HepG2 (cell line): ENCODE data around the gene ARHGAP26. TPM values are rescaled to one million over a fixed set of nuclear protein-coding genes. Genes with fewer than 3 reads are reported as not detected.

ENCODE experiments used
- ATAC-seq: fragments of 200-7000 bp; cut with Tn5 transposase; 3 replicates; pipeline ENCODE4 v1.9.1; 2020; ENCODE audit warnings: mild to moderate bottlenecking, moderate library complexity
- BruUV-seq: library from RNA; stranded (reverse); fragments of 400-500 nt; replicated peaks from 2 replicates; lab custom pipeline; 2021; lab: Mats Ljungman, UMichigan
- CTCF ChIA-PET: fragments of 300-600 bp; formaldehyde crosslinking; extraction: SDS; loops from one replicate; lab custom pipeline; 2021; ENCODE audit warnings: low total read pairs, inconsistent platforms, low intra/inter-chr PET ratio; lab: Yijun Ruan, JAX
- POLR2A ChIA-PET: fragments of 350-600 bp; sonication (Branson Sonifier 250); formaldehyde crosslinking; loops from one replicate; lab custom pipeline; 2020; ENCODE audit warnings: antibody characterized with exemption, inconsistent platforms; lab: Yijun Ruan, JAX
- DNase-seq: peaks from one replicate; pipeline ENCODE4 v3.0.0-alpha.2; 2015; ENCODE audit warnings: low spot score
- FAIRE-seq: peaks from 3 replicates; lab custom pipeline; 2011; peaks lifted over from hg19 to GRCh38; lab: Jason Lieb, UNC
- H2AFZ ChIP-seq: one replicate; pipeline ENCODE4 v1.6.1; 2011; ENCODE audit warnings: low read length, inconsistent platforms
- H3K27ac ChIP-seq: fragments of 300-600 bp; 3 replicates; pipeline ENCODE4 v1.8.0; 2011; ENCODE audit warnings: mixed run types, mild to moderate bottlenecking, mixed read lengths, low read length, inconsistent platforms; ENCODE audit not compliant: insufficient read depth; ENCODE audit errors: extremely low read length
- H3K27me3 ChIP-seq, 2 experiments: fragments of 200-600 bp in 1 of 2; 2 replicates in 1 of 2; 3 replicates in 1 of 2; pipeline versions ENCODE4 v1.6.0 to v1.8.0; 2011; ENCODE audit warnings: low read length in 2 of 2, mild to moderate bottlenecking in 2 of 2, moderate library complexity in 2 of 2, inconsistent platforms in 1 of 2; ENCODE audit not compliant: insufficient read depth in 2 of 2, control insufficient read depth in 1 of 2
- H3K36me3 ChIP-seq, 2 experiments: fragments of 200-600 bp in 1 of 2; replicated peaks in 1 of 2; 2 replicates in 1 of 2; 3 replicates in 1 of 2; pipeline versions ENCODE4 v1.5.1 to v1.8.0; 2011; ENCODE audit warnings: low read length in 2 of 2, inconsistent platforms in 1 of 2; ENCODE audit not compliant: insufficient read depth in 2 of 2, control insufficient read depth in 1 of 2
- H3K4me1 ChIP-seq: 2 replicates; pipeline ENCODE4 v1.5.1; 2012; ENCODE audit warnings: low read length, inconsistent platforms; ENCODE audit not compliant: insufficient read depth
- H3K4me2 ChIP-seq: 2 replicates; pipeline ENCODE4 v1.6.0; 2011; ENCODE audit warnings: low read depth, low read length, inconsistent platforms
- H3K4me3 ChIP-seq, 3 experiments: fragments of 200-600 bp in 1 of 3; sonication (generic), shearing (Covaris generic) in 1 of 3; replicated peaks in 1 of 3; 2 replicates each; pipeline ENCODE4 v1.5.1; 2011 to 2016; ENCODE audit warnings: low read length in 3 of 3, inconsistent platforms in 2 of 3, low read depth in 2 of 3, mild to moderate bottlenecking in 2 of 3, control low read depth in 1 of 3, mixed read lengths in 1 of 3; ENCODE audit not compliant: insufficient read depth in 1 of 3
- H3K79me2 ChIP-seq: one replicate; pipeline ENCODE4 v1.6.1; 2011; ENCODE audit warnings: low read length, inconsistent platforms; ENCODE audit not compliant: insufficient read depth
- H3K9ac ChIP-seq: 2 replicates; pipeline ENCODE4 v1.6.0; 2011; ENCODE audit warnings: mild to moderate bottlenecking, low read depth, low read length, inconsistent platforms; ENCODE audit not compliant: insufficient read depth
- H3K9me3 ChIP-seq: 2 replicates; pipeline ENCODE4 v1.5.1; 2012; ENCODE audit warnings: mild to moderate bottlenecking, low read length
- H4K20me1 ChIP-seq: 2 replicates; pipeline ENCODE4 v1.6.0; 2011; ENCODE audit warnings: inconsistent platforms, mild to moderate bottlenecking, low read length, moderate library complexity; ENCODE audit not compliant: insufficient read depth
- EZH2 ChIP-seq: conservative IDR thresholded peaks from 2 replicates; pipeline ENCODE4 v1.6.1; 2012; ENCODE audit warnings: mild to moderate bottlenecking, low read depth, low read length, moderate library complexity
- HBP1 ChIP-seq: IDR thresholded peaks from 2 replicates; pipeline ENCODE4 v1.6.1; 2016; ENCODE audit warnings: low read depth, control low read depth
- JUND ChIP-seq: sonication (generic); formaldehyde crosslinking; IDR thresholded peaks from 2 replicates; pipeline ENCODE4 v1.8.0; 2022; ENCODE audit warnings: mild to moderate bottlenecking, missing genetic modification reagents
- KDM1A ChIP-seq: IDR thresholded peaks from 2 replicates; pipeline ENCODE4 v1.6.1; 2016; ENCODE audit warnings: missing compliant biosample characterization
- MYPOP ChIP-seq: sonication (generic); formaldehyde crosslinking; IDR thresholded peaks from 2 replicates; pipeline ENCODE4 v1.8.1; 2023; ENCODE audit warnings: mild to moderate bottlenecking, moderate library complexity, missing genetic modification reagents
- NFIC ChIP-seq: IDR thresholded peaks from 2 replicates; pipeline ENCODE4 v1.6.1; 2012; ENCODE audit warnings: mild to moderate bottlenecking, low read length, inconsistent platforms
- PRDM10 ChIP-seq: sonication (generic); formaldehyde crosslinking; IDR thresholded peaks from 2 replicates; pipeline ENCODE4 v1.4.0; 2020; ENCODE audit warnings: low read depth, missing genetic modification reagents
- ZBTB44 ChIP-seq: sonication (generic); formaldehyde crosslinking; IDR thresholded peaks from 2 replicates; pipeline ENCODE4 v1.4.0; 2020; ENCODE audit warnings: missing genetic modification reagents
- ZBTB46 ChIP-seq: sonication (generic); formaldehyde crosslinking; IDR thresholded peaks from 2 replicates; pipeline ENCODE4 v1.4.0; 2020; ENCODE audit warnings: mild to moderate bottlenecking, missing genetic modification reagents, borderline replicate concordance
- ZMAT3 ChIP-seq: sonication (generic); formaldehyde crosslinking; conservative IDR thresholded peaks from 2 replicates; pipeline ENCODE4 v1.7.0; 2021; ENCODE audit warnings: missing genetic modification reagents
- ZNF124 ChIP-seq: sonication (generic); formaldehyde crosslinking; IDR thresholded peaks from 2 replicates; pipeline ENCODE4 v1.4.0; 2020; ENCODE audit warnings: missing genetic modification reagents
- ZNF547 ChIP-seq: sonication (generic); formaldehyde crosslinking; IDR thresholded peaks from 2 replicates; pipeline ENCODE4 v1.5.1; 2020; ENCODE audit warnings: mild to moderate bottlenecking, missing genetic modification reagents
- ZNF644 ChIP-seq: IDR thresholded peaks from 2 replicates; pipeline ENCODE4 v1.6.1; 2016; ENCODE audit warnings: low read depth
- WGBS: methylation state at CpG from one replicate; pipeline ENCODE4 v1.1.6; 2017; ENCODE audit warnings: low lambda C conversion rate; 5-methylcytosine and 5-hydroxymethylcytosine counted together
- in situ Hi-C: cut with HindIII; loops from 2 replicates; pipeline ENCODE4 v1.10.0; 2017; ENCODE audit warnings: low pct_unique_long_range_greater_than_20kb; ENCODE audit not compliant: extremely low pct_ligation_motif_present
- intact Hi-C: fragments of 100-400 bp; cut with micrococcal nuclease; formaldehyde crosslinking; loops from one replicate; pipeline ENCODE4 v1.10.0; 2022; ENCODE audit not compliant: unreplicated experiment
- polyA plus RNA-seq, 8 experiments: library from polyadenylated mRNA; depleted of rRNA in 3 of 8; stranded (reverse) in 7 of 8; unstranded in 1 of 8; fragments of >200 nt; fragmentation: Illumina TruSeq in 4 of 8; extraction: Trizol in 4 of 8; gene quantifications; 2 replicates each; pipeline versions ENCODE4 v1.2.1 to v1.2.3, GENCODE V29; 2011 to 2016; ENCODE audit warnings: low read depth in 4 of 8, missing spikeins in 1 of 8, mixed read lengths in 1 of 8; ENCODE audit not compliant: insufficient read depth in 1 of 8
- total RNA-seq, 5 experiments: library from RNA; depleted of rRNA; stranded (reverse); fragments of >200 nt; fragmentation: Illumina TruSeq; extraction: Trizol; gene quantifications; 2 replicates each; pipeline ENCODE4 v1.2.3, GENCODE V29; 2016; ENCODE audit warnings: low read depth in 1 of 5

ARHGAP26 gene
- total and polyA plus RNA-seq, 2 of the 13 experiments (the other 11 are each of a cell fraction or from before 2014, with no cell fraction given): 9.6 to 18.2 TPM

GRCh38 chr5:143263272-143263810, 493.2 kb downstream of the ARHGAP26 start (continued):
- no peak for TF ChIP-seq PRDM10
- TF ChIP-seq EZH2: no peak

GRCh38 chr5:143265995-143266394, 495.8 kb downstream of the ARHGAP26 start:
- TF ChIP-seq JUND (CRISPR knock-in tag): no peak
- TF ChIP-seq ZBTB46: no peak
- TF ChIP-seq MYPOP (CRISPR knock-in tag): no peak
- no peak for TF ChIP-seq HBP1 (CRISPR knock-in tag)
- no peak for TF ChIP-seq ZNF547 (CRISPR knock-in tag)
- no peak for TF ChIP-seq ZNF124 (CRISPR knock-in tag)
- no peak for TF ChIP-seq KDM1A (CRISPR knock-in tag)
- no peak for TF ChIP-seq NFIC
- TF ChIP-seq ZNF644 (CRISPR knock-in tag): no peak
- TF ChIP-seq ZMAT3 (CRISPR knock-in tag): no peak
- no peak for TF ChIP-seq ZBTB44 (CRISPR knock-in tag)
- 89% methylated on average over 2 of the region's 2 CpGs for WGBS
- in situ Hi-C loops: no loop called here

More at GRCh38 chr5:143265995-143266394, 495.8 kb downstream of the ARHGAP26 start:
- ATAC-seq (no peak), FAIRE-seq (no peak), DNase-seq (no peak)
- H3K27ac ChIP-seq: no peak overlapping the region
- no peaks in the 10 kb centered on the region for H3K9me3 ChIP-seq
- no peaks in the 10 kb centered on the region for H4K20me1 ChIP-seq
- CTCF ChIA-PET: no interaction called here
- no peaks in the 10 kb centered on the region for H3K36me3 ChIP-seq
- POLR2A ChIA-PET: no interaction called here
- no peaks in the 10 kb centered on the region for H3K4me1 ChIP-seq
- no peak overlapping the region for H3K9ac ChIP-seq
- H3K4me3 ChIP-seq: no peak overlapping the region
- H3K79me2 ChIP-seq: no peaks in the 10 kb centered on the region
- H3K4me2 ChIP-seq: no peak overlapping the region
- BruUV-seq: no TSS peak
- no peak overlapping the region for H2AFZ ChIP-seq
- intact Hi-C loops: no loop called here
- H3K27me3 ChIP-seq: no peaks in the 10 kb centered on the region
